Panc1 (cell line): ENCODE results near the gene LRRC3. TPM values are rescaled to one million over a fixed set of nuclear protein-coding genes. Genes with fewer than 3 reads are reported as not detected.

Source experiments
- ATAC-seq: fragments of 200-7000 bp; cut with Tn5 transposase; 2 replicates; pipeline ENCODE4 v1.9.1; 2020; ENCODE audit warnings: mild to moderate bottlenecking, moderate library complexity
- BruUV-seq: library from RNA; stranded (reverse); fragments of 400-500 nt; replicated peaks from 2 replicates; lab custom pipeline; 2021; lab: Mats Ljungman, UMichigan
- CTCF ChIA-PET: fragments of 300-600 bp; sonication (Branson Sonifier 250); formaldehyde crosslinking; loops from one replicate; lab custom pipeline; 2022; ENCODE audit warnings: antibody characterized with exemption; lab: Charles Lee
- POLR2A ChIA-PET: fragments of 300-600 bp; sonication (Branson Sonifier 250); formaldehyde crosslinking; loops from one replicate; lab custom pipeline; 2022; ENCODE audit warnings: antibody characterized with exemption; lab: Charles Lee
- DNase-seq: peaks from one replicate; pipeline ENCODE4 v3.0.0-alpha.2; 2010; ENCODE audit warnings: low read depth, low spot score
- H3K27ac ChIP-seq: 2 replicates; pipeline ENCODE4 v1.5.1; 2011; ENCODE audit warnings: mild to moderate bottlenecking, low read length, inconsistent platforms
- H3K27me3 ChIP-seq: fragments of 200-500 bp; sonication (Bioruptor generic); 2 replicates; pipeline ENCODE4 v1.6.0; 2014; ENCODE audit warnings: low read length, inconsistent platforms; ENCODE audit not compliant: control insufficient read depth, insufficient read depth
- H3K36me3 ChIP-seq: fragments of 200-500 bp; sonication (Bioruptor generic); 2 replicates; pipeline ENCODE4 v1.5.1; 2014; ENCODE audit warnings: inconsistent platforms, mild to moderate bottlenecking, low read length, moderate library complexity; ENCODE audit not compliant: control insufficient read depth, insufficient read depth
- H3K4me1 ChIP-seq: 2 replicates; pipeline ENCODE4 v1.5.1; 2011; ENCODE audit warnings: inconsistent platforms, mild to moderate bottlenecking, low read length, moderate library complexity; ENCODE audit not compliant: control insufficient read depth, insufficient read depth
- H3K4me3 ChIP-seq, 2 experiments: 2 replicates each; pipeline ENCODE4 v1.5.1; 2011 to 2012; ENCODE audit warnings: low read depth in 2 of 2, low read length in 2 of 2, mild to moderate bottlenecking in 2 of 2, inconsistent platforms in 1 of 2, moderate library complexity in 1 of 2
- H3K9me3 ChIP-seq: fragments of 200-500 bp; sonication (Bioruptor generic); 2 replicates; pipeline ENCODE4 v1.5.1; 2014; ENCODE audit warnings: low read depth, mild to moderate bottlenecking, inconsistent platforms, low read length, moderate library complexity; ENCODE audit not compliant: control insufficient read depth, insufficient read depth
- CTCF ChIP-seq: fragments of 450-650 bp; IDR thresholded peaks from 2 replicates; pipeline ENCODE4 v1.5.1; 2017; ENCODE audit warnings: mild to moderate bottlenecking
- POLR2AphosphoS5 ChIP-seq: IDR thresholded peaks from 2 replicates; pipeline ENCODE4 v1.6.1; 2012; ENCODE audit warnings: mild to moderate bottlenecking, low read depth, low read length, moderate library complexity
- SIN3A ChIP-seq: IDR thresholded peaks from 2 replicates; pipeline ENCODE4 v1.6.1; 2012; ENCODE audit warnings: low read depth, mild to moderate bottlenecking, low read length, moderate library complexity, borderline replicate concordance; ENCODE audit not compliant: insufficient read depth
- TCF7L2 ChIP-seq: IDR thresholded peaks from 2 replicates; pipeline ENCODE4 v1.6.1; 2011; ENCODE audit warnings: mild to moderate bottlenecking, low read depth, low read length, inconsistent platforms
- in situ Hi-C: cut with HindIII; loops from 2 replicates; pipeline ENCODE4 v1.10.0; 2016; ENCODE audit warnings: low sequenced_read_pairs, low pct_unique_long_range_greater_than_20kb
- intact Hi-C: fragments of 100-400 bp; cut with micrococcal nuclease; formaldehyde crosslinking; loops from one replicate; pipeline ENCODE4 v1.10.0; 2022; ENCODE audit not compliant: unreplicated experiment
- total RNA-seq: library from RNA; stranded (reverse); gene quantifications from one replicate; pipeline ENCODE4 v1.2.1, GENCODE V29; 2021; ENCODE audit not compliant: unreplicated experiment
- TF ChIP-seq, protein P1 (sequence below), 2 experiments: IDR thresholded peaks; 2 replicates each; pipeline ENCODE4 v1.6.1; 2011 to 2012; ENCODE audit warnings: low read depth in 2 of 2, control low read depth in 1 of 2, low read length in 1 of 2, mild to moderate bottlenecking in 1 of 2, moderate library complexity in 1 of 2; ENCODE audit not compliant: insufficient read depth in 1 of 2

The LRRC3 gene
- total RNA-seq, 1 experiment from 2014 or later: 3.3 TPM

GRCh38 chr21:44462086-44462833 is 7.0 kb downstream of the LRRC3 start:
- in situ Hi-C loops: no loop called here
- no peaks in the 10 kb centered on the region for H3K9me3 ChIP-seq
- CTCF ChIA-PET: no interaction called here
- H3K36me3 ChIP-seq: no peaks in the 10 kb centered on the region
- POLR2A ChIA-PET: no interaction called here
- ATAC-seq (no peak), DNase-seq (no peak)
- H3K27ac ChIP-seq: no peak overlapping the region
- no peaks in the 10 kb centered on the region for H3K27me3 ChIP-seq
- no peak overlapping the region for H3K4me3 ChIP-seq
- TF ChIP-seq POLR2AphosphoS5 (no peak), TCF7L2 (no peak), SIN3A (no peak), CTCF (no peak)
- TF ChIP-seq, protein P1, sequence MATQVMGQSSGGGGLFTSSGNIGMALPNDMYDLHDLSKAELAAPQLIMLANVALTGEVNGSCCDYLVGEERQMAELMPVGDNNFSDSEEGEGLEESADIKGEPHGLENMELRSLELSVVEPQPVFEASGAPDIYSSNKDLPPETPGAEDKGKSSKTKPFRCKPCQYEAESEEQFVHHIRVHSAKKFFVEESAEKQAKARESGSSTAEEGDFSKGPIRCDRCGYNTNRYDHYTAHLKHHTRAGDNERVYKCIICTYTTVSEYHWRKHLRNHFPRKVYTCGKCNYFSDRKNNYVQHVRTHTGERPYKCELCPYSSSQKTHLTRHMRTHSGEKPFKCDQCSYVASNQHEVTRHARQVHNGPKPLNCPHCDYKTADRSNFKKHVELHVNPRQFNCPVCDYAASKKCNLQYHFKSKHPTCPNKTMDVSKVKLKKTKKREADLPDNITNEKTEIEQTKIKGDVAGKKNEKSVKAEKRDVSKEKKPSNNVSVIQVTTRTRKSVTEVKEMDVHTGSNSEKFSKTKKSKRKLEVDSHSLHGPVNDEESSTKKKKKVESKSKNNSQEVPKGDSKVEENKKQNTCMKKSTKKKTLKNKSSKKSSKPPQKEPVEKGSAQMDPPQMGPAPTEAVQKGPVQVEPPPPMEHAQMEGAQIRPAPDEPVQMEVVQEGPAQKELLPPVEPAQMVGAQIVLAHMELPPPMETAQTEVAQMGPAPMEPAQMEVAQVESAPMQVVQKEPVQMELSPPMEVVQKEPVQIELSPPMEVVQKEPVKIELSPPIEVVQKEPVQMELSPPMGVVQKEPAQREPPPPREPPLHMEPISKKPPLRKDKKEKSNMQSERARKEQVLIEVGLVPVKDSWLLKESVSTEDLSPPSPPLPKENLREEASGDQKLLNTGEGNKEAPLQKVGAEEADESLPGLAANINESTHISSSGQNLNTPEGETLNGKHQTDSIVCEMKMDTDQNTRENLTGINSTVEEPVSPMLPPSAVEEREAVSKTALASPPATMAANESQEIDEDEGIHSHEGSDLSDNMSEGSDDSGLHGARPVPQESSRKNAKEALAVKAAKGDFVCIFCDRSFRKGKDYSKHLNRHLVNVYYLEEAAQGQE (IDR thresholded peaks at IDR 0.05; ENCODE audit: insufficient read depth in 1 of 2, low read depth in 2 of 2, low read length in 1 of 2): no peak
- intact Hi-C loops: no loop called here
- BruUV-seq: no TSS peak
- no peaks in the 10 kb centered on the region for H3K4me1 ChIP-seq

- Histone ChIP-seq H3K9me3 (no peaks in the 10 kb centered on the region), H3K27ac (no peak overlapping the region), H3K27me3 (no peaks in the 10 kb centered on the region), H3K4me3 (no peak overlapping the region), H3K36me3 (no peaks in the 10 kb centered on the region), H3K4me1 (no peaks in the 10 kb centered on the region)
- DNase-seq: no peak
- BruUV-seq: no TSS peak
- ChIA-PET POLR2A (no interaction called here), CTCF (no interaction called here)
- in situ Hi-C loops: no loop called here
- no peak for ATAC-seq
- intact Hi-C loops: no loop called here
- no peak for TF ChIP-seq CTCF
- TF ChIP-seq TCF7L2: no peak
- TF ChIP-seq POLR2AphosphoS5: no peak
- no peak for TF ChIP-seq SIN3A
- TF ChIP-seq, protein P1 (IDR thresholded peaks at IDR 0.05; ENCODE audit: insufficient read depth in 1 of 2, low read depth in 2 of 2, low read length in 1 of 2): no peak
These were observed 7.5 kb downstream of the LRRC3 start for GRCh38 chr21:44462834-44463200.
